H1 (cell line): ENCODE results near the gene GNLY. TPM values are rescaled to one million over a fixed set of nuclear protein-coding genes. Genes with fewer than 3 reads are reported as not detected.

Source experiments
- CEBPB ChIP-seq: IDR thresholded peaks from 2 replicates; pipeline ENCODE4 v1.6.1; 2012; ENCODE audit warnings: low read depth, low read length
- FOSL1 ChIP-seq: IDR thresholded peaks from 2 replicates; pipeline ENCODE4 v1.6.1; 2011; ENCODE audit warnings: mild to moderate bottlenecking, low read depth, low read length, moderate library complexity; ENCODE audit not compliant: insufficient read depth
- NANOG ChIP-seq: IDR thresholded peaks from 2 replicates; pipeline ENCODE4 v1.6.1; 2011; ENCODE audit warnings: low read length, low read depth, mild to moderate bottlenecking, inconsistent platforms; ENCODE audit not compliant: insufficient read depth, poor library complexity, severe bottlenecking
- PHF8 ChIP-seq: fragments of 200-600 bp; sonication (generic); conservative IDR thresholded peaks from 2 replicates; pipeline ENCODE4 v1.7.1; 2012; ENCODE audit warnings: low read depth, mild to moderate bottlenecking, inconsistent platforms, low read length, moderate library complexity
- SP2 ChIP-seq: IDR thresholded peaks from 2 replicates; pipeline ENCODE4 v1.6.1; 2012; ENCODE audit warnings: mild to moderate bottlenecking, low read length, inconsistent platforms
- SRF ChIP-seq: IDR thresholded peaks from 2 replicates; pipeline ENCODE4 v1.6.1; 2011; ENCODE audit warnings: mild to moderate bottlenecking, low read depth, low read length, moderate library complexity
- TEAD4 ChIP-seq: IDR thresholded peaks from 2 replicates; pipeline ENCODE4 v1.6.1; 2012; ENCODE audit warnings: low read depth, low read length, inconsistent platforms, mixed read lengths
- polyA plus RNA-seq, 7 experiments: library from polyadenylated mRNA; depleted of rRNA in 3 of 7; stranded (reverse) in 5 of 7; unstranded in 2 of 7; fragments of >200 nt in 5 of 7; fragments of 200-250 nt in 2 of 7; gene quantifications; 1 replicate in 5 of 7; 2 replicates in 1 of 7; 4 replicates in 1 of 7; pipeline versions ENCODE4 v1.2.1 to v1.2.3, GENCODE V29; 2011 to 2013; ENCODE audit warnings: missing spikeins in 2 of 7, mixed read lengths in 2 of 7
- total RNA-seq: library from RNA; stranded (reverse); fragmentation: NEBNext Ultra II Directional; extraction: Animal tissue kit (Norgen Biotek cat#: 25700); gene quantifications from 2 replicates; pipeline ENCODE4 v1.2.1, GENCODE V29; 2021

The GNLY gene
- total and polyA plus RNA-seq, 2 of the 8 experiments (the other 6 are each of a cell fraction or from before 2014, with no cell fraction given) = 0.03 TPM; not detected in 1

DNA sequence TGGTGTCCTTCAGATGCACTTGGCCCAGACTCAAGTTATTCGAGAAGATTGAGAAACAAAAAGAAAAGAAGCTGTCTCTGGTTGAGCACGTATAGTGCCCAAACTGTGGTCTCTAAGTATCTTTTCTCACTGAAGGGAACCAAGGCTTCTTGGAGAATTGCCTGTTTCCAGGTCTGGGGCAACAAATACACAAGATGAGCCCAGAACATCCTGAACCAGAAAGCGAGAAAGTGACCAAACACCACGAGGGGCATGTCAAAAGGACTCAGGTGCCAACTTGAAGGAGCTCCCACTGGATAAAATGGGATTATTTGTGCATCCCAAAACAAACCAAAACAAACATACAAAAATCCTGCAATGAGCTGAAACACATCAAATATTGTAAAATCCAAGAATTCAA, 46.0 kb downstream of the GNLY start (continued):
- TF ChIP-seq SP2 = no peak
- no peak for TF ChIP-seq NANOG
- no peak for TF ChIP-seq TEAD4
- TF ChIP-seq SRF = no peak
- TF ChIP-seq FOSL1 = no peak
- TF ChIP-seq CEBPB = no peak
- no peak for TF ChIP-seq PHF8
